Smooth muscle cell of the brain vasculature (primary cell): ENCODE measurements around the gene OR4N2.
"Not testable (repeated sequence)": the region's sequence is repeated elsewhere in the genome, so short reads cannot be mapped to it uniquely, and the experiment has no call there.

Experiments
- DNase-seq: peaks from one replicate; pipeline ENCODE4 v3.0.0-alpha.2; 2012; ENCODE audit warnings: low read depth, low spot score

OR4N2 gene

GRCh38 chr14:19834203-19834848 is 30.8 kb downstream of the OR4N2 start:
- not testable (repeated sequence) for DNase-seq

DNA sequence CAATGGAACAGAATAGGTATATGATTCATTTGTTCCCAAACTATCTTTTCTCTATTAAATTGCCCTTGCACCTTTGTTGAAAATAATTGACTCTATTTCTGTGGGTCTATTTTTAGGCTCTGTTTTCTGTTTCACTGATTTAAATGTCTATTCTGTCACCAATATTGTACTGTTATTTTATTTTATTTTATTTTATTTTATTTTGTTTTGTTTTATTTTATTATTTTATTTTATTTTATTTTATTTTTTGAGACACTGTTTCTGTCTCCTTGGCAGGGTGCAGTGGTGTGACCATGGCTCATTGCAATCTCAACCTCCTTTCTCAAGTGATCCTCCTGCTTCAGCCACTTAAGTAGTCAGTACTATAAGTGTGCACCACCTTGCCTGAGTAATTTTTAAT is 34.9 kb downstream of the OR4N2 start:
- no peak for DNase-seq

DNA sequence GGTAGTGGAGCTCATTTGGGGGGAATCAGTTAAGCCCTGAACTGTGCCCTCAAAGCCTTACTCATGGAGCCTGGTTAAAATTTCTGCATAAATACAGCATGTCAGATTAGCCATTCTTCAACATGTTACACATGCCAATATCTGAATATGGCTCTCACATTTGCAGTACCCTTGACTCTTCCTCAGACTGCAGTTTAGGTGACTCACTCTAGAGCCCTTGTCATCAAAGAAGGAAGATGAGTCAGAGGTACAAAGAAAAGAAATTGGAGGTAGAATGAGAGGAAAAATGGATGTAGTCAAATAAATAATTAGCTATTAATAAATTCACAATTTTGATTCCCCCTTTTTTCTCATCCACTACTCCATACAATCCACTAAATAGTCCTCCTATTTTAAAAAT is 47.8 kb downstream of the OR4N2 start:
- no peak for DNase-seq

DNA sequence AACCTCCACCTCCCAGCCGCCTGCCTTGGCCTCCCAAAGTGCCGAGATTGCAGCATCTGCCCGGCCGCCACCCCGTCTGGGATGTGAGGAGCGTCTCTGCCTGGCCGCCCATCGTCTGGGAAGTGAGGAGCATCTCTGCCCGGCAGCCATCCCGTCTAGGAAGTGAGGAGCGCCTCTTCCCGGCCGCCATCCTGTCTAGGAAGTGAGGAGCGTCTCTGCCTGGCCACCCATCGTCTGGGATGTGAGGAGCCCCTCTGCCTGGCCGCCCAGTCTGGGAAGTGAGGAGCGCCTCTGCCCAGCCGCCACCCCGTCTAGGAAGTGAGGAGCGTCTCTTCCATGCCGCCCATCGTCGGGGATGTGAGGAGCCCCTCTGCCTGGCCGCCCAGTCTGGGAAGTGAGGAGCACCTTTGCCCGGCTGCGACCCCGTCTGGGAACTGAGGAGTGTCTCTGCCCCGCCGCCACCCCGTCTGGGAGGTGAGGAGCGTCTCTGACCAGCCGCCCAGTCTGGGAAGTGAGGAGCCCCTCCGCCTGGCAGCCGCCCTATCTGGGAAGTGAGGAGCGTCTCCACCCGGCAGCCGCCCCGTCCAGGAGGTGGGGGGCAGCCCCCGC is 62.6 kb downstream of the OR4N2 start:
- not testable (repeated sequence) for DNase-seq

GRCh38 chr14:19873178-19873577 is 69.6 kb downstream of the OR4N2 start:
- DNase-seq: no peak

GRCh38 chr14:19874842-19875241 is 71.3 kb downstream of the OR4N2 start, which contains the start of gene OR4K2:
OR4K2 (plus strand) TSS chr14:19875142; CDS start chr14:19876268, 1,126 bp downstream.
- DNase-seq: no peak

GRCh38 chr14:19878029-19878642 is 74.6 kb downstream of the OR4N2 start:
- no peak for DNase-seq
